ENCODE measurements around the gene SCN1B.

Gene SCN1B

GRCh38 chr19:35037716-35038622 is 7.7 kb downstream of the SCN1B start:
- Histone ChIP-seq H3K27ac (ENCODE audit: low read depth, low read length) (no peak overlapping the region), H4K20me1 (ENCODE audit: low read depth, low read length) (no peaks in the 10 kb centered on the region), H3F3A (ENCODE audit: insufficient read depth) (no peaks in the 10 kb centered on the region), H3K9ac (ENCODE audit: low read length) (no peak overlapping the region), H3K9me2 (replicated peaks; ENCODE audit: insufficient read depth, low read length) (no peaks in the 10 kb centered on the region), H2AFZ (ENCODE audit: low read depth, low read length, severe bottlenecking) (no peak overlapping the region), H3K36me3 (ENCODE audit: low read length) (no peaks in the 10 kb centered on the region), H3K27me3 (ENCODE audit: low read length) (no peaks in the 10 kb centered on the region), H3K9me3 (ENCODE audit: insufficient read depth, low read length) (no peaks in the 10 kb centered on the region), H3K79me2 (ENCODE audit: insufficient read depth, low read length) (no peaks in the 10 kb centered on the region), H3K4me3 (ENCODE audit: insufficient read depth, low read length, poor library complexity, severe bottlenecking) (no peak overlapping the region), H3K4me2 (ENCODE audit: low read depth, low read length, poor library complexity, severe bottlenecking) (no peak overlapping the region)
- TF ChIP-seq EZH2phosphoT487 (conservative IDR thresholded peaks at IDR 0.05; ENCODE audit: low read length) (no peak), CTCF (IDR thresholded peaks at IDR 0.05; ENCODE audit: insufficient read depth, low read length, poor library complexity, severe bottlenecking) (no peak)

DNA sequence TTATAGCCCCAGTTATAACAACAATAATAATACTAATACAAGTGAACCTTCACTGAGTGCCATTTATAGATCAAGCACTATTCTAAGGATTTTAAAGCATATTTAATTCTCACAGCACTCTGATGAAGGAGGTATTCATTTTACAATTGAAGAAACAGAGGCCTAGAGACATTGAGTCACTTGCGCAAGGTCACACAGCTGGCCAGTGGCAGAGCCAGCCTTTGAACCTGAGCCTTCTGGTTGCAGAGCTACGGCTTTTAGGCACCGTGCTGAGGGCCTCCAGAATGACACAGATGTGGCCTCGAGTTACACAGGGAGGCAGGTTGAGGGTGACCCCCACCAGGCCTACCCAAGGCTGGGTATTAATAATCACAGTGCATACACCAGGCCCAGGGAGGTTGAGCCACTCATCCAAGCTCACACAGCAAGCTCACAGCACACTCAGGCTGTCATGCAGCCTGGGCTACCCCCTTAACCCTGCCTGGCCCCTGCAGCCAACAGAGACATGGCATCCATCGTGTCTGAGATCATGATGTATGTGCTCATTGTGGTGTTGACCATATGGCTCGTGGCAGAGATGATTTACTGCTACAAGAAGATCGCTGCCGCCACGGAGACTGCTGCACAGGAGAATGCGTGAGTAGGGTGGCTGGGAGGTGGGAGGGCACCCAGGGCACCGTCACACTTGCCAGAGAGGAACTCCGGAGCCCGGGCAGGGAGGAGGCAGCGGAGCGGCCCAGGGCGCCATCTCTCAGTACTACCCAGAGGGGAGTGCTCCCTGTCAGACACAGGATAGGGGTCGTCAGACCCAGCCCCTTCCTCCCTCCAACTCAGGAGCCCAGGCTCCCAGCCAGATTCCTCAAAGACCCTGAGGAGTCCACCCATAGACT is 8.6 kb downstream of the SCN1B start:
- no peaks in the 10 kb centered on the region for H3K36me3 ChIP-seq (ENCODE audit: low read length)
- no peak overlapping the region for H2AFZ ChIP-seq (ENCODE audit: low read depth, low read length, severe bottlenecking)
- H3F3A ChIP-seq (ENCODE audit: insufficient read depth) = no peaks in the 10 kb centered on the region
- no peaks in the 10 kb centered on the region for H3K79me2 ChIP-seq (ENCODE audit: insufficient read depth, low read length)
- H3K9ac ChIP-seq (ENCODE audit: low read length) = no peak overlapping the region
- no peaks in the 10 kb centered on the region for H3K9me3 ChIP-seq (ENCODE audit: insufficient read depth, low read length)
- no peak overlapping the region for H3K4me2 ChIP-seq (ENCODE audit: low read depth, low read length, poor library complexity, severe bottlenecking)
- no peak overlapping the region for H3K27ac ChIP-seq (ENCODE audit: low read depth, low read length)
- H3K9me2 ChIP-seq (replicated peaks; ENCODE audit: insufficient read depth, low read length) = no peaks in the 10 kb centered on the region
- no peaks in the 10 kb centered on the region for H4K20me1 ChIP-seq (ENCODE audit: low read depth, low read length)
- TF ChIP-seq EZH2phosphoT487 (conservative IDR thresholded peaks at IDR 0.05; ENCODE audit: low read length) (no peak), CTCF (IDR thresholded peaks at IDR 0.05; ENCODE audit: insufficient read depth, low read length, poor library complexity, severe bottlenecking) (no peak)
- no peak overlapping the region for H3K4me3 ChIP-seq (ENCODE audit: insufficient read depth, low read length, poor library complexity, severe bottlenecking)
- no peaks in the 10 kb centered on the region for H3K27me3 ChIP-seq (ENCODE audit: low read length)

DNA sequence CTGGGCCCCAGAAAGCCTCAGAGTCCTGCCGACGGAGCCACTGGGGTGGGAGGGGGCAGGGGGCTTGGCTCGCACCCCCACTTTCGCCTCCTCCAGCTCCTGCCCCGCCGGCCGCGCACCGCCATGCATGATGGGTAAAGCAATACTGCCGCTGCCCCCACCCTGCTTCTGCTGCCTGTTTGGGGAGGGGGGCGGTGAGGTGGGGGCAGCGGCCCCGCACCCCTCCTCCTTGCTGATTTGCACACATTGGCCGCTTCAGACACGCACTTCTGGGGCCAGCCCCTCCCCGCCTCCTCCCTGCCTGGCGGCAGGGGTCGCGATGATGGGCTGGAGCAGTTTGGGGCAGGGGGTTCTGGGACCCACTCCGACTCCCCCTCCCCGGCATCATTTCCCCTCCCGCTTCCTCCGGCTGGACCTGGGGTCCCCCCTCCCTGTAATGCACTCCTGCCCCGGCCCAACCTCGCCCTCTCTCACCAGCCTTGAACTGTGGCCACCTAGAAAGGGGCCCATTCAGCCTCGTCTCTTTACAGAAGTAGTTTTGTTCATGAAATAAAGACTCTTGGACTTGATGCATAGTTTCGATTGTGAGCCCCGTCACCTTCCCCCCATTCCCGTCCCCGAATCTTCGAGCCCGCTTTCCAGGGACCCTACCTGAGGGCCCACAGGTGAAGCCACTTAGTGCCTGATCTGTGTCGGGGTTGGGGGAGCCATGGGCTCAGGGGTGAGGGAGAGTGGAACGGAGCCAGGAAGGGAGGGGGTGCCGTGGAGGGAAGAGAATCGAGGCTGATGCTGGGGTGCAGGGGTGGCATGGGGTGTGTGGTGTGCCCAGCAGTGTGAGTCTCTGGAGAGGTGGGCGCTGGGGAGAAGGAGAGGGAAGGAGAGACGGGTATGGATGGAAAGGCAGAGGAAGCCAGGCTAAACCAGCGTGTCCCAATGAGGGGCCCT is 9.9 kb downstream of the SCN1B start:
- H3K4me3 ChIP-seq (ENCODE audit: insufficient read depth, low read length, poor library complexity, severe bottlenecking) = no peak overlapping the region
- no peak overlapping the region for H3K4me2 ChIP-seq (ENCODE audit: low read depth, low read length, poor library complexity, severe bottlenecking)
- no peak overlapping the region for H3K9ac ChIP-seq (ENCODE audit: low read length)
- TF ChIP-seq EZH2phosphoT487 (conservative IDR thresholded peaks at IDR 0.05; ENCODE audit: low read length) = no peak
- no peak for TF ChIP-seq CTCF (IDR thresholded peaks at IDR 0.05; ENCODE audit: insufficient read depth, low read length, poor library complexity, severe bottlenecking)
- no peak overlapping the region for H3K27ac ChIP-seq (ENCODE audit: low read depth, low read length)
- H3K9me2 ChIP-seq (replicated peaks; ENCODE audit: insufficient read depth, low read length) = no peaks in the 10 kb centered on the region
- H3K9me3 ChIP-seq (ENCODE audit: insufficient read depth, low read length) = no peaks in the 10 kb centered on the region
- no peaks in the 10 kb centered on the region for H3K36me3 ChIP-seq (ENCODE audit: low read length)
- no peaks in the 10 kb centered on the region for H3F3A ChIP-seq (ENCODE audit: insufficient read depth)
- no peak overlapping the region for H2AFZ ChIP-seq (ENCODE audit: low read depth, low read length, severe bottlenecking)
- H3K79me2 ChIP-seq (ENCODE audit: insufficient read depth, low read length) = no peaks in the 10 kb centered on the region
- H4K20me1 ChIP-seq (ENCODE audit: low read depth, low read length) = no peaks in the 10 kb centered on the region
- H3K27me3 ChIP-seq (ENCODE audit: low read length) = no peaks in the 10 kb centered on the region
